Measurements from ENCODE around the gene NFKB2.

The NFKB2 gene

DNA sequence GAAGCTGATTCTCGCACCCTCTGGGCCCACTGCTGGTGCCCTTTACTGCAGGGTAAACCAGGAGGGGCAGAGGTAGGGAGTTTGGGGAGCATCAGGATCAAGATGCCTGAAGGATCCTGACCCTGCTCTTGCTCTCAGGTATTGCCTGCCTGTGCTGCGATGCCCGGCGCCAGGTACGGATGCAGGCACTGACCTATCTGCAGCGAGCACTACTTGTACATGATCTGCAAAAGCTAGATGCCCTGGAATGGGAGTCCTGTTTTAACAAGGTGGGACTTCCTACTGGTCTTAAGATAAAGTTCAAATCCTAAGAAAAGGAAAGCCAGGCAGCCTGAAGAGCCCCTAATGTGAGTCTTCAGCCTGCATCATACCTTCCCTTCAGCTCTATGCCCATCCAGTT, 16.1 kb upstream of the NFKB2 start:
- H3K27ac ChIP-seq (ENCODE audit: low read depth, low read length): no peak overlapping the region
- no peak overlapping the region for H3K9ac ChIP-seq (ENCODE audit: low read length)
- H3K27me3 ChIP-seq (ENCODE audit: control insufficient read depth in 1 of 2, insufficient read depth in 2 of 2, low read length in 2 of 2): no peaks in the 10 kb centered on the region

DNA sequence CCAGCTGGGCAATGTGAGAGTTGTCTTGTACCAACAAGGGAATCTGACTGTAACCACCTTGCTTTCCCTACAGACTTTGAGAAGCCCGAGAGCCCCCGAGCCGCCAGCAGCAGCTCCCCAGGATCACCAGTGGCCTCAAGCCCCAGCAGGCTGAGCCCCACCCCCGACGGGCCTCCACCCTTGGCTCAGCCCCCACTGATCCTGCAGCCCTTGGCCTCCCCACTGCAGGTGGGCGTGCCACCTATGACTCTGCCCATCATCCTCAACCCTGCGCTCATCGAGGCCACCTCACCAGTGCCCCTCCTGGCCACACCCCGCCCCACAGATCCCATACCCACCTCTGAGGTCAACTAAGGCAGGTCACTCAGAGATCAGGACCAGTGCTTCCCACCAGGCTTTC, 13.5 kb upstream of the NFKB2 start:
- H3K27me3 ChIP-seq (ENCODE audit: control insufficient read depth in 1 of 2, insufficient read depth in 2 of 2, low read length in 2 of 2): no peaks in the 10 kb centered on the region
- H3K36me3 ChIP-seq (ENCODE audit: insufficient read depth, low read length): peaks cover 35% of the 10 kb centered on the region

More for the DNA sequence above, 16.1 kb upstream of the NFKB2 start:
- Histone ChIP-seq H3K4me1 (ENCODE audit: insufficient read depth, low read length) (no peaks in the 10 kb centered on the region), H3K9me3 (ENCODE audit: low read length) (no peaks in the 10 kb centered on the region), H3K36me3 (ENCODE audit: insufficient read depth, low read length) (peaks cover 56% of the 10 kb centered on the region), H3K4me3 (ENCODE audit: low read depth in 1 of 2, low read length in 2 of 2) (no peak overlapping the region)

DNA sequence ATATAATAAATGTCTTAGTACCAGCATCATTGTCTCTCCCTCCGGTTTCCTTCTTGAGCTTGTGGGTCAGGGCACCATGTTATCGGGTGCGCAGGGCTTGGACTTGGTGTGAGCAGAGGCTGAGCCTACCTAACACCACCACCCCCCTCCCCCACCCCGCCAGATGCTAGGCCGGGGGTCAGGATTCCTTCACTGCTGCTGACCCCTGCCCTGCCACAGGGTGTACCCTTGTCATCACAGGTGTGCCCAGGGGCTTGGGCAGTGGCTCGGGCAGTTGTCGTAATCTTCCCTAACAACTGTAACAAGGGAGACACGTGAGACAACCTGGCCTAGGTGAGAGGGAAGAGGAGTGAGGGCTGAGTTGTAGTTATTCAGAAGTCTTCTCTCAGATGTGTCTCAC, 12.6 kb upstream of the NFKB2 start:
- peaks cover 34% of the 10 kb centered on the region for H3K36me3 ChIP-seq (ENCODE audit: insufficient read depth, low read length)
- no peaks in the 10 kb centered on the region for H3K4me1 ChIP-seq (ENCODE audit: insufficient read depth, low read length)
- H3K9me3 ChIP-seq (ENCODE audit: low read length): no peaks in the 10 kb centered on the region
- no peak overlapping the region for H3K27ac ChIP-seq (ENCODE audit: low read depth, low read length)
- H3K27me3 ChIP-seq (ENCODE audit: control insufficient read depth in 1 of 2, insufficient read depth in 2 of 2, low read length in 2 of 2): no peaks in the 10 kb centered on the region
- no peak overlapping the region for H3K4me3 ChIP-seq (ENCODE audit: low read depth in 1 of 2, low read length in 2 of 2)
- no peak overlapping the region for H3K9ac ChIP-seq (ENCODE audit: low read length)

More for the DNA sequence above, 13.5 kb upstream of the NFKB2 start:
- Histone ChIP-seq H3K4me1 (ENCODE audit: insufficient read depth, low read length) (no peaks in the 10 kb centered on the region), H3K4me3 (ENCODE audit: low read depth in 1 of 2, low read length in 2 of 2) (no peak overlapping the region), H3K27ac (ENCODE audit: low read depth, low read length) (no peak overlapping the region), H3K9ac (ENCODE audit: low read length) (no peak overlapping the region), H3K9me3 (ENCODE audit: low read length) (no peaks in the 10 kb centered on the region)

DNA sequence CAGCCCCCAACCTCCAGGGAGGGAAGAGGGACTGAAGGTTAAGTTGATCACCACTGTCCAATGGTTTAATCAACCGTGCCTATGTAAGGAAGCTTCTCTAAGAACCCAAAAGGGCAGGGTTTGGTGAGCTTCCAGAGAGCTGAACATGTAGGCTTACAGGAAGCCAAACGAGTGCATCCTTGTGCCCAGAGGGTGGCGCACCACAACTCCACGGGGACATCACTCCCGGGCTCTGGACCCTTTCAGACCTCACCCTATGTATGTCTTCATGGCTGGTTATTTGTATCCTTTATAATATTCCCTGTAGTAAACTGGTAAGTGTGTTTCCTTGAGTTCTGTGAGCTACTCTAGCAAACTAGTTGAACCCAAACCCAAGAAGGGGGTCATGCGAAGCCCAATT, 11.5 kb upstream of the NFKB2 start:
- Histone ChIP-seq H3K36me3 (ENCODE audit: insufficient read depth, low read length) (peaks cover 30% of the 10 kb centered on the region), H3K4me3 (ENCODE audit: low read depth in 1 of 2, low read length in 2 of 2) (no peak overlapping the region), H3K9ac (ENCODE audit: low read length) (no peak overlapping the region), H3K27me3 (ENCODE audit: control insufficient read depth in 1 of 2, insufficient read depth in 2 of 2, low read length in 2 of 2) (no peaks in the 10 kb centered on the region), H3K9me3 (ENCODE audit: low read length) (no peaks in the 10 kb centered on the region), H3K4me1 (ENCODE audit: insufficient read depth, low read length) (no peaks in the 10 kb centered on the region), H3K27ac (ENCODE audit: low read depth, low read length) (no peak overlapping the region)

GRCh38 chr10:102384606-102385429, 10.7 kb upstream of the NFKB2 start:
- no peak overlapping the region for H3K4me3 ChIP-seq (ENCODE audit: low read depth in 1 of 2, low read length in 2 of 2)
- no peaks in the 10 kb centered on the region for H3K4me1 ChIP-seq (ENCODE audit: insufficient read depth, low read length)
- H3K9me3 ChIP-seq (ENCODE audit: low read length): no peaks in the 10 kb centered on the region
- no peak overlapping the region for H3K27ac ChIP-seq (ENCODE audit: low read depth, low read length)
- peaks cover 22% of the 10 kb centered on the region for H3K36me3 ChIP-seq (ENCODE audit: insufficient read depth, low read length)
- no peak overlapping the region for H3K9ac ChIP-seq (ENCODE audit: low read length)
- H3K27me3 ChIP-seq (ENCODE audit: control insufficient read depth in 1 of 2, insufficient read depth in 2 of 2, low read length in 2 of 2): no peaks in the 10 kb centered on the region

GRCh38 chr10:102389894-102390293, 5.6 kb upstream of the NFKB2 start:
- H3K4me1 ChIP-seq (ENCODE audit: insufficient read depth, low read length): peaks cover 3% of the 10 kb centered on the region
- no peaks in the 10 kb centered on the region for H3K27me3 ChIP-seq (ENCODE audit: control insufficient read depth in 1 of 2, insufficient read depth in 2 of 2, low read length in 2 of 2)
- H3K9ac ChIP-seq (ENCODE audit: low read length): no peak overlapping the region
- no peak overlapping the region for H3K27ac ChIP-seq (ENCODE audit: low read depth, low read length)
- no peak overlapping the region for H3K4me3 ChIP-seq (ENCODE audit: low read depth in 1 of 2, low read length in 2 of 2)
- no peaks in the 10 kb centered on the region for H3K36me3 ChIP-seq (ENCODE audit: insufficient read depth, low read length)
- H3K9me3 ChIP-seq (ENCODE audit: low read length): no peaks in the 10 kb centered on the region

GRCh38 chr10:102392306-102392705, 3.2 kb upstream of the NFKB2 start:
- H3K36me3 ChIP-seq (ENCODE audit: insufficient read depth, low read length): peaks cover 6% of the 10 kb centered on the region

GRCh38 chr10:102393411-102394078, 2.0 kb upstream of the NFKB2 start:
- H3K27me3 ChIP-seq (ENCODE audit: control insufficient read depth in 1 of 2, insufficient read depth in 2 of 2, low read length in 2 of 2): no peaks in the 10 kb centered on the region
- H3K27ac ChIP-seq (ENCODE audit: low read depth, low read length): peak overlapping the region; percentile 97
- H3K4me3 ChIP-seq (ENCODE audit: low read depth in 1 of 2, low read length in 2 of 2): peak overlapping the region; percentile 70 to 96
- peak overlapping the region; percentile 78 for H3K9ac ChIP-seq (ENCODE audit: low read length)
- H3K36me3 ChIP-seq (ENCODE audit: insufficient read depth, low read length): peaks cover 18% of the 10 kb centered on the region
- peaks cover 23% of the 10 kb centered on the region for H3K4me1 ChIP-seq (ENCODE audit: insufficient read depth, low read length)
- H3K9me3 ChIP-seq (ENCODE audit: low read length): no peaks in the 10 kb centered on the region

More at GRCh38 chr10:102392306-102392705, 3.2 kb upstream of the NFKB2 start:
- H3K9me3 ChIP-seq (ENCODE audit: low read length): no peaks in the 10 kb centered on the region
- no peak overlapping the region for H3K4me3 ChIP-seq (ENCODE audit: low read depth in 1 of 2, low read length in 2 of 2)
- no peak overlapping the region for H3K27ac ChIP-seq (ENCODE audit: low read depth, low read length)
- H3K4me1 ChIP-seq (ENCODE audit: insufficient read depth, low read length): peaks cover 11% of the 10 kb centered on the region
- H3K27me3 ChIP-seq (ENCODE audit: control insufficient read depth in 1 of 2, insufficient read depth in 2 of 2, low read length in 2 of 2): no peaks in the 10 kb centered on the region
- no peak overlapping the region for H3K9ac ChIP-seq (ENCODE audit: low read length)

DNA sequence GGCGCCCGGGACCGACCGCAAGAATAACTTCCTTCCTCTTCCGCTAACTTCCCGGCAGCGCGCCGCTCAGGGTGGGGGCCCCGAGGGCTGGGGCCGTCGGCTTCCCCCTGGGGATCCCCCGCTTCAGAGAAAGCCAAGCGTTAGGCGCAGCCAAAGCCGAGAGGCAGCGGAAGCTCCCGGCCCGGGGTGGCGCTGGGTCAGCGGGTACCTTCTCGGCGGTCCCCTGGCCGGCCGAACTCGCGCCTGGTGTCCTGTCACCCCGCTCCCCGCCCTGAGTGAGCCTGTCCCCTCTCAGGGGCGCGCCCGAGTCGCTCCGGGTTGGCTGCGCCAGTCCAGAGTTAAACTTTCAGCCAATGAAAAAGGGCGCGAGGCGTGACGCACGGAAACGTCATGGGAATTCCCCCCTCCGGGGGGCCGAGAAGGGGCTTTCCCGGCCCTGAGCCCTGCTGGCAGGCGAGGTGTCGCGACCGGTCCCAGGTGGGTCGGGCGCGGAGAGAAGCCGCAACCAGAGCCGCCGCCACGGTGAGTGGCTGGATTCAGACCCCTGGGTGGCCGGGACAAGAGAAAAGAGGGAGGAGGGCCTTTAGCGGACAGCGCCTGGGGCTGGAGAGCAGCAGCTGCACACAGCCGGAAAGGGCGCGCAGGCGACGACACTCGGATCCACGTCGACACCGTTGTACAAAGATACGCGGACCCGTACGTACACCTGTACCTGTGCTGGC, 1.3 kb upstream of the NFKB2 start:
- peaks cover 18% of the 10 kb centered on the region for H3K36me3 ChIP-seq (ENCODE audit: insufficient read depth, low read length)
- peak overlapping the region; percentile 97 for H3K27ac ChIP-seq (ENCODE audit: low read depth, low read length)
- H3K4me1 ChIP-seq (ENCODE audit: insufficient read depth, low read length): peaks cover 25% of the 10 kb centered on the region
- H3K9ac ChIP-seq (ENCODE audit: low read length): peak overlapping the region; percentile 78
- H3K27me3 ChIP-seq (ENCODE audit: control insufficient read depth in 1 of 2, insufficient read depth in 2 of 2, low read length in 2 of 2): no peaks in the 10 kb centered on the region
- no peaks in the 10 kb centered on the region for H3K9me3 ChIP-seq (ENCODE audit: low read length)
- peak overlapping the region; percentile 70 to 96 for H3K4me3 ChIP-seq (ENCODE audit: low read depth in 1 of 2, low read length in 2 of 2)

GRCh38 chr10:102394801-102395399, 605 bp upstream of the NFKB2 start:
- H3K4me3 ChIP-seq (ENCODE audit: low read depth in 1 of 2, low read length in 2 of 2): peak overlapping the region; percentile 70 to 96
- peaks cover 28% of the 10 kb centered on the region for H3K4me1 ChIP-seq (ENCODE audit: insufficient read depth, low read length)
- peak overlapping the region; percentile 97 for H3K27ac ChIP-seq (ENCODE audit: low read depth, low read length)
- H3K9me3 ChIP-seq (ENCODE audit: low read length): no peaks in the 10 kb centered on the region
- no peaks in the 10 kb centered on the region for H3K27me3 ChIP-seq (ENCODE audit: control insufficient read depth in 1 of 2, insufficient read depth in 2 of 2, low read length in 2 of 2)
- peaks cover 21% of the 10 kb centered on the region for H3K36me3 ChIP-seq (ENCODE audit: insufficient read depth, low read length)
- peak overlapping the region; percentile 78 for H3K9ac ChIP-seq (ENCODE audit: low read length)

DNA sequence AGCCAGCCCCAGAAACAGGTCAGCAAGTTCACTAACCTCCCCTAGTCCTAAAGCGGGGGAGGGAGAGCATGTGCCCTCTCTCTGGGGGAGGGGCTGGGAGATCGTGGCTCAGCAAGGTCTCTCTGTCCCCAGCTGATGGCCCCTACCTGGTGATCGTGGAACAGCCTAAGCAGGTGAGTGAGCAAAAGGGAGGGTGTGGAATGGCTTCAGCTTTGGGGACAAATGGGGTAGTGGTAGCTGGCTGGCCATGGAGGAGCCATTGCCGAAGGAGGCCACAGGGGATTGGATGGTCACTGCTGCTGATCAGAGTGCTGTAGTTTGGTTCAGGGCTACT, 779 bp downstream of the NFKB2 start:
- no peaks in the 10 kb centered on the region for H3K27me3 ChIP-seq (ENCODE audit: control insufficient read depth in 1 of 2, insufficient read depth in 2 of 2, low read length in 2 of 2)
- peaks cover 35% of the 10 kb centered on the region for H3K4me1 ChIP-seq (ENCODE audit: insufficient read depth, low read length)
- H3K9ac ChIP-seq (ENCODE audit: low read length): peak overlapping the region; percentile 98
- H3K36me3 ChIP-seq (ENCODE audit: insufficient read depth, low read length): peaks cover 34% of the 10 kb centered on the region
- H3K9me3 ChIP-seq (ENCODE audit: low read length): no peaks in the 10 kb centered on the region
- H3K4me3 ChIP-seq (ENCODE audit: low read depth in 1 of 2, low read length in 2 of 2): peak overlapping the region; percentile 70 to 96
- H3K27ac ChIP-seq (ENCODE audit: low read depth, low read length): peak overlapping the region; percentile 97

All from muscle layer of colon (tissue), 2 donors.